H1 (cell line): ENCODE data around the gene FAM174B. TPM values are rescaled to one million over a fixed set of nuclear protein-coding genes. Genes with fewer than 3 reads are reported as not detected.

Source experiments
- CTCF ChIA-PET: fragments of 300-600 bp; sonication (Branson Sonifier 250); formaldehyde crosslinking; loops from one replicate; lab custom pipeline; 2021; ENCODE audit not compliant: partially characterized antibody; lab: Charles Lee
- POLR2A ChIA-PET: fragments of 300-600 bp; sonication (Branson Sonifier 250); formaldehyde crosslinking; loops from one replicate; lab custom pipeline; 2021; ENCODE audit warnings: inconsistent platforms; ENCODE audit not compliant: partially characterized antibody; lab: Charles Lee
- DNase-seq, 2 experiments: peaks; one replicate each; pipeline versions ENCODE4 v3.0.0 to v3.0.0-alpha.2; 2010 to 2022; ENCODE audit warnings: low spot score in 2 of 2, low read depth in 1 of 2, mixed read lengths in 1 of 2
- FAIRE-seq: peaks from 2 replicates; lab custom pipeline; 2011; peaks lifted over from hg19 to GRCh38; lab: Jason Lieb, UNC
- H2AFZ ChIP-seq: 2 replicates; pipeline ENCODE4 v1.8.1; 2012; ENCODE audit warnings: low read length, inconsistent platforms
- H2AK5ac ChIP-seq: 2 replicates; pipeline ENCODE4 v1.6.1; 2013; ENCODE audit warnings: low read depth, low read length
- H2BK120ac ChIP-seq: replicated peaks from 2 replicates; pipeline ENCODE3; 2013; ENCODE audit warnings: low read depth, low read length, inconsistent platforms
- H2BK12ac ChIP-seq: 2 replicates; pipeline ENCODE4 v1.6.1; 2013; ENCODE audit warnings: low read depth, low read length
- H2BK15ac ChIP-seq: 2 replicates; pipeline ENCODE4 v1.6.1; 2013; ENCODE audit warnings: low read length
- H2BK20ac ChIP-seq: 2 replicates; pipeline ENCODE4 v1.6.1; 2013; ENCODE audit warnings: low read length
- H2BK5ac ChIP-seq: 2 replicates; pipeline ENCODE4 v1.6.1; 2013; ENCODE audit warnings: low read depth, low read length
- H3K14ac ChIP-seq: 2 replicates; pipeline ENCODE4 v1.6.1; 2013; ENCODE audit warnings: inconsistent platforms; ENCODE audit not compliant: insufficient read length
- H3K18ac ChIP-seq: 2 replicates; pipeline ENCODE4 v1.6.1; 2013; ENCODE audit warnings: low read length; ENCODE audit errors: extremely low read depth
- H3K23ac ChIP-seq: 2 replicates; pipeline ENCODE4 v1.6.1; 2013; ENCODE audit warnings: inconsistent platforms; ENCODE audit not compliant: insufficient read length
- H3K23me2 ChIP-seq: 2 replicates; pipeline ENCODE4 v1.6.1; 2013; ENCODE audit warnings: low read depth, low read length
- H3K27ac ChIP-seq: 2 replicates; pipeline ENCODE4 v1.6.1; 2011; ENCODE audit warnings: low read depth, low read length, inconsistent platforms
- H3K27me3 ChIP-seq, 4 experiments: replicated peaks in 1 of 4; 1 replicate in 1 of 4; 2 replicates in 3 of 4; pipeline versions ENCODE4 v1.6.1 to v1.8.1; 2011 to 2013; ENCODE audit warnings: low read length in 3 of 4, mild to moderate bottlenecking in 3 of 4, inconsistent platforms in 2 of 4, mixed read lengths in 2 of 4, moderate library complexity in 1 of 4; ENCODE audit not compliant: control insufficient read depth in 3 of 4, insufficient read depth in 3 of 4; ENCODE audit errors: extremely low read depth in 1 of 4
- H3K36me3 ChIP-seq, 4 experiments: 2 replicates each; pipeline versions ENCODE4 v1.6.1 to v1.8.1; 2011 to 2013; ENCODE audit warnings: mild to moderate bottlenecking in 4 of 4, low read length in 3 of 4, moderate library complexity in 2 of 4, control low read depth in 1 of 4, inconsistent platforms in 1 of 4; ENCODE audit not compliant: insufficient read depth in 4 of 4, control insufficient read depth in 2 of 4
- H3K4ac ChIP-seq: replicated peaks from 2 replicates; pipeline ENCODE3; 2013; ENCODE audit warnings: low read length, low read depth, mixed read lengths, inconsistent platforms; ENCODE audit not compliant: insufficient read length
- H3K4me1 ChIP-seq, 4 experiments: replicated peaks in 1 of 4; 1 replicate in 1 of 4; 2 replicates in 3 of 4; pipeline versions ENCODE4 v1.6.1 to v1.8.1; 2011 to 2013; ENCODE audit warnings: low read length in 3 of 4, inconsistent platforms in 2 of 4, mixed read lengths in 1 of 4; ENCODE audit not compliant: insufficient read depth in 4 of 4, control insufficient read depth in 3 of 4
- H3K4me2 ChIP-seq, 2 experiments: 2 replicates each; pipeline versions ENCODE4 v1.6.1 to v1.8.1; 2011 to 2013; ENCODE audit warnings: low read depth in 2 of 2, low read length in 2 of 2, control low read depth in 1 of 2, inconsistent platforms in 1 of 2, mild to moderate bottlenecking in 1 of 2; ENCODE audit not compliant: insufficient read depth in 1 of 2
- H3K4me3 ChIP-seq, 4 experiments: fragments of 200-600, 300-600 bp in 1 of 4; sonication (generic), shearing (Covaris generic), sonication (Bioruptor Twin) in 1 of 4; 2 replicates each; pipeline versions ENCODE4 v1.5.1 to v1.8.1; 2011 to 2016; ENCODE audit warnings: low read length in 4 of 4, low read depth in 3 of 4, control low read depth in 2 of 4, inconsistent platforms in 2 of 4, mild to moderate bottlenecking in 2 of 4, mixed read lengths in 1 of 4, moderate library complexity in 1 of 4; ENCODE audit not compliant: insufficient read depth in 2 of 4; ENCODE audit errors: extremely low read depth in 1 of 4
- H3K56ac ChIP-seq: replicated peaks from 2 replicates; pipeline ENCODE3; 2013; ENCODE audit warnings: low read depth, mild to moderate bottlenecking, mixed read lengths, low read length, inconsistent platforms; ENCODE audit not compliant: insufficient read length
- H3K79me1 ChIP-seq: 2 replicates; pipeline ENCODE4 v1.6.1; 2013; ENCODE audit warnings: low read depth, low read length, control low read depth
- H3K79me2 ChIP-seq, 2 experiments: 2 replicates each; pipeline versions ENCODE4 v1.6.1 to v1.8.1; 2012 to 2013; ENCODE audit warnings: low read length in 2 of 2, mild to moderate bottlenecking in 2 of 2, inconsistent platforms in 1 of 2; ENCODE audit not compliant: insufficient read depth in 2 of 2, control insufficient read depth in 1 of 2
- H3K9ac ChIP-seq, 4 experiments: replicated peaks in 1 of 4; 1 replicate in 1 of 4; 2 replicates in 3 of 4; pipeline versions ENCODE4 v1.6.1 to v1.8.1; 2011 to 2013; ENCODE audit warnings: low read depth in 3 of 4, low read length in 3 of 4, control low read depth in 2 of 4, mild to moderate bottlenecking in 2 of 4, moderate library complexity in 2 of 4, inconsistent platforms in 1 of 4; ENCODE audit errors: extremely low read depth in 1 of 4
- H3K9me3 ChIP-seq, 2 experiments: 2 replicates each; pipeline versions ENCODE4 v1.6.1 to v1.8.1; 2012 to 2013; ENCODE audit warnings: mild to moderate bottlenecking in 2 of 2, moderate library complexity in 2 of 2, control low read depth in 1 of 2, inconsistent platforms in 1 of 2, low read depth in 1 of 2, low read length in 1 of 2, mixed read lengths in 1 of 2; ENCODE audit not compliant: insufficient read depth in 2 of 2
- H4K20me1 ChIP-seq, 2 experiments: replicated peaks in 1 of 2; 2 replicates each; pipeline versions ENCODE3 to v1.8.1; 2011 to 2013; ENCODE audit warnings: inconsistent platforms in 2 of 2, low read length in 2 of 2, mild to moderate bottlenecking in 1 of 2; ENCODE audit not compliant: insufficient read depth in 2 of 2, control insufficient read depth in 1 of 2
- H4K5ac ChIP-seq: 2 replicates; pipeline ENCODE4 v1.6.1; 2013; ENCODE audit warnings: low read length, low read depth, mixed read lengths, inconsistent platforms; ENCODE audit not compliant: insufficient read length
- H4K8ac ChIP-seq: 2 replicates; pipeline ENCODE4 v1.8.0; 2013; ENCODE audit warnings: mild to moderate bottlenecking, moderate library complexity, low read length, inconsistent platforms; ENCODE audit not compliant: insufficient read depth; ENCODE audit errors: extremely low read depth
- H4K91ac ChIP-seq: replicated peaks from 2 replicates; pipeline ENCODE3; 2013; ENCODE audit warnings: low read length, mixed read lengths, inconsistent platforms; ENCODE audit not compliant: insufficient read length
- BCL11A ChIP-seq, 2 experiments: IDR thresholded peaks; one replicate each; pipeline ENCODE4 v1.6.1; 2011; ENCODE audit warnings: low read depth in 2 of 2, low read length in 2 of 2, mild to moderate bottlenecking in 2 of 2
- BRCA1 ChIP-seq: IDR thresholded peaks from 2 replicates; pipeline ENCODE4 v1.6.1; 2012; ENCODE audit warnings: low read depth, low read length, improper control_type of control experiment
- EZH2 ChIP-seq: fragments of 200-600 bp; sonication (generic); IDR thresholded peaks from 2 replicates; pipeline ENCODE4 v1.7.1; 2012; ENCODE audit warnings: low read depth, mild to moderate bottlenecking, moderate library complexity, low read length, inconsistent platforms; ENCODE audit not compliant: severe bottlenecking
- HDAC2 ChIP-seq, 2 experiments: fragments of 300-600 bp in 1 of 2; sonication (generic) in 1 of 2; IDR thresholded peaks; 2 replicates each; pipeline ENCODE4 v1.6.1; 2011 to 2012; ENCODE audit warnings: low read depth in 2 of 2, low read length in 2 of 2, mild to moderate bottlenecking in 2 of 2, moderate library complexity in 2 of 2, borderline replicate concordance in 1 of 2, inconsistent platforms in 1 of 2
- MAFK ChIP-seq: IDR thresholded peaks from 2 replicates; pipeline ENCODE4 v1.6.1; 2012; ENCODE audit warnings: low read depth, mild to moderate bottlenecking, improper control_type of control experiment, low read length
- NRF1 ChIP-seq: IDR thresholded peaks from 2 replicates; pipeline ENCODE4 v1.6.1; 2011; ENCODE audit warnings: mild to moderate bottlenecking, low read depth, low read length, improper control_type of control experiment
- RBBP5 ChIP-seq: IDR thresholded peaks from 2 replicates; pipeline ENCODE4 v1.7.1; 2012; ENCODE audit warnings: low read depth, mild to moderate bottlenecking, inconsistent platforms, low read length, moderate library complexity, borderline replicate concordance
- RFX5 ChIP-seq: IDR thresholded peaks from 2 replicates; pipeline ENCODE4 v1.6.1; 2011; ENCODE audit warnings: low read depth, low read length, improper control_type of control experiment, borderline replicate concordance
- SIX5 ChIP-seq: IDR thresholded peaks from 2 replicates; pipeline ENCODE4 v1.6.1; 2011; ENCODE audit warnings: mild to moderate bottlenecking, low read depth, low read length
- SRF ChIP-seq: IDR thresholded peaks from 2 replicates; pipeline ENCODE4 v1.6.1; 2011; ENCODE audit warnings: mild to moderate bottlenecking, low read depth, low read length, moderate library complexity
- TCF12 ChIP-seq: IDR thresholded peaks from 2 replicates; pipeline ENCODE4 v1.6.1; 2011; ENCODE audit warnings: low read depth, mild to moderate bottlenecking, low read length
- WGBS, 2 experiments: shearing (Covaris generic) in 1 of 2; methylation state at CpG; one replicate each; pipeline versions ENCODE4 v1.1.6 to v1.1.7; 2013 to 2015; ENCODE audit warnings: low lambda C conversion rate in 2 of 2, mixed read lengths in 2 of 2, inconsistent platforms in 1 of 2, low coverage in 1 of 2, missing lambda C conversion rate in 1 of 2; ENCODE audit not compliant: insufficient replicate concordance in 2 of 2, insufficient coverage in 1 of 2, insufficient read length in 1 of 2; ENCODE audit errors: extremely low coverage in 1 of 2, missing lambda C conversion rate in 1 of 2; 5-methylcytosine and 5-hydroxymethylcytosine counted together
- polyA plus RNA-seq, 7 experiments: library from polyadenylated mRNA; depleted of rRNA in 3 of 7; stranded (reverse) in 5 of 7; unstranded in 2 of 7; fragments of >200 nt in 5 of 7; fragments of 200-250 nt in 2 of 7; gene quantifications; 1 replicate in 5 of 7; 2 replicates in 1 of 7; 4 replicates in 1 of 7; pipeline versions ENCODE4 v1.2.1 to v1.2.3, GENCODE V29; 2011 to 2013; ENCODE audit warnings: missing spikeins in 2 of 7, mixed read lengths in 2 of 7
- total RNA-seq: library from RNA; stranded (reverse); fragmentation: NEBNext Ultra II Directional; extraction: Animal tissue kit (Norgen Biotek cat#: 25700); gene quantifications from 2 replicates; pipeline ENCODE4 v1.2.1, GENCODE V29; 2021
- TF ChIP-seq, protein P1 (sequence below), 3 experiments: IDR thresholded peaks; 1 replicate in 2 of 3; 2 replicates in 1 of 3; pipeline versions ENCODE4 v1.5.1 to v1.6.1; 2011; ENCODE audit warnings: low read length in 3 of 3, mild to moderate bottlenecking in 3 of 3, inconsistent platforms in 2 of 3, low read depth in 1 of 3, moderate library complexity in 1 of 3; ENCODE audit not compliant: insufficient read depth in 1 of 3; ENCODE audit errors: control extremely low read depth in 1 of 3

Gene FAM174B
- total and polyA plus RNA-seq, 2 of the 8 experiments (the other 6 are each of a cell fraction or from before 2014, with no cell fraction given), result 9.3 to 35.2 TPM

DNA sequence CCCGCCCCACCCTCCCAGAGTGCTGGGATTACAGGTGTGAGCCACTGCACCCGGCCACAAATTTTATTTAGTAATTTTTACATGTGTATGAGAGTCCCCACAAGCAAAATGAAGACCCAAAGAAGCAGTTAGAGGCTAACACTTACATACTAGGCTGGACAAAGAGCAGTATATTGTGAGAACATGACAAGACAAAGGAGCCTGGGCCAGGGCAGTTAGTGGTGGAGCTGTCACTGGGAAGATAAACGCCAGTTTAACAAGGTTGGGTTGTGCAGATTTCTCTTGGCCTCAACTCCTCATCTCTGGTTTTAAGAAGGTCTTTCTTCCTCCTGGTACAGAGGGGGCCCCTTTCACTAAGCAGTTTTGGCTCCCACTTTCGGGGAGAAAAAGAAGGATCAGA, 19.9 kb upstream of the FAM174B start:
- no peak overlapping the region for H2AFZ ChIP-seq
- TF ChIP-seq TCF12 (no peak), RFX5 (no peak), EZH2 (no peak), MAFK (no peak), NRF1 (no peak), HDAC2 (IDR thresholded peaks at IDR 0.05; ENCODE audit: borderline replicate concordance in 1 of 2, low read depth in 2 of 2, low read length in 2 of 2) (no peak), BRCA1 (no peak), SRF (no peak), RBBP5 (no peak), SIX5 (no peak), BCL11A (IDR thresholded peaks at IDR 0.05; ENCODE audit: low read depth in 2 of 2, low read length in 2 of 2) (no peak)
- TF ChIP-seq, protein P1, sequence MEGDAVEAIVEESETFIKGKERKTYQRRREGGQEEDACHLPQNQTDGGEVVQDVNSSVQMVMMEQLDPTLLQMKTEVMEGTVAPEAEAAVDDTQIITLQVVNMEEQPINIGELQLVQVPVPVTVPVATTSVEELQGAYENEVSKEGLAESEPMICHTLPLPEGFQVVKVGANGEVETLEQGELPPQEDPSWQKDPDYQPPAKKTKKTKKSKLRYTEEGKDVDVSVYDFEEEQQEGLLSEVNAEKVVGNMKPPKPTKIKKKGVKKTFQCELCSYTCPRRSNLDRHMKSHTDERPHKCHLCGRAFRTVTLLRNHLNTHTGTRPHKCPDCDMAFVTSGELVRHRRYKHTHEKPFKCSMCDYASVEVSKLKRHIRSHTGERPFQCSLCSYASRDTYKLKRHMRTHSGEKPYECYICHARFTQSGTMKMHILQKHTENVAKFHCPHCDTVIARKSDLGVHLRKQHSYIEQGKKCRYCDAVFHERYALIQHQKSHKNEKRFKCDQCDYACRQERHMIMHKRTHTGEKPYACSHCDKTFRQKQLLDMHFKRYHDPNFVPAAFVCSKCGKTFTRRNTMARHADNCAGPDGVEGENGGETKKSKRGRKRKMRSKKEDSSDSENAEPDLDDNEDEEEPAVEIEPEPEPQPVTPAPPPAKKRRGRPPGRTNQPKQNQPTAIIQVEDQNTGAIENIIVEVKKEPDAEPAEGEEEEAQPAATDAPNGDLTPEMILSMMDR (IDR thresholded peaks at IDR 0.05; ENCODE audit: control extremely low read depth in 1 of 3, insufficient read depth in 1 of 3, low read depth in 1 of 3, low read length in 3 of 3), result no peak

More for the DNA sequence above, 19.9 kb upstream of the FAM174B start:
- no peak overlapping the region for H2BK5ac ChIP-seq
- no peak overlapping the region for H2BK20ac ChIP-seq
- no peak overlapping the region for H4K5ac ChIP-seq
- peaks cover 0 to 5% (median 0%) of the 10 kb centered on the region in 4 experiments; a peak in 1 of 7 replicates for H3K27me3 ChIP-seq
- no peak overlapping the region for H3K4me2 ChIP-seq
- H3K56ac ChIP-seq, result no peak overlapping the region
- H3K27ac ChIP-seq, result no peak overlapping the region
- POLR2A ChIA-PET, result no interaction called here
- no peak for FAIRE-seq
- no peak overlapping the region for H3K18ac ChIP-seq
- no peak overlapping the region for H2BK15ac ChIP-seq
- H3K14ac ChIP-seq, result no peak overlapping the region
- no peak overlapping the region for H2AK5ac ChIP-seq
- H3K23ac ChIP-seq, result no peak overlapping the region
- H3K4me1 ChIP-seq, result no peaks in the 10 kb centered on the region
- H3K79me2 ChIP-seq, result no peaks in the 10 kb centered on the region
- H2BK120ac ChIP-seq, result no peak overlapping the region
- H3K9ac ChIP-seq, result no peak overlapping the region
- no peaks in the 10 kb centered on the region for H3K9me3 ChIP-seq
- no peaks in the 10 kb centered on the region for H4K20me1 ChIP-seq
- no peak overlapping the region for H4K91ac ChIP-seq
- H3K4ac ChIP-seq, result no peak overlapping the region
- no peaks in the 10 kb centered on the region for H3K79me1 ChIP-seq
- no peak overlapping the region for H2BK12ac ChIP-seq
- no peak overlapping the region for H4K8ac ChIP-seq
- 89% methylated on average over 4 of the region's 4 CpGs; no CpG with 5 or more reads in 1 of the 2 experiments for WGBS, 2 experiments
- no peak for DNase-seq
- H3K36me3 ChIP-seq, result no peaks in the 10 kb centered on the region
- H3K4me3 ChIP-seq, result no peak overlapping the region
- CTCF ChIA-PET, result no interaction called here
- H3K23me2 ChIP-seq, result no peaks in the 10 kb centered on the region
